GM21717 (cell line): ENCODE data around the gene BMP5.
"Not testable (repeated sequence)": the region's sequence is repeated elsewhere in the genome, so short reads cannot be mapped to it uniquely, and the experiment has no call there.

Experiments
- ATAC-seq: cut with Tn5 transposase; IDR thresholded peaks from one replicate; pipeline ENCODE4 v1.9.1; 2021; ENCODE audit warnings: mild to moderate bottlenecking, moderate library complexity; ENCODE audit not compliant: unreplicated experiment

The BMP5 gene

GRCh38 chr6:55875400-55875799, at the start of gene BMP5:
TSS of gene BMP5 (minus strand) at chr6:55875590. CDS start at chr6:55874865, 725 bp downstream.
- ATAC-seq: no peak

- no peak for ATAC-seq
These were observed 47.0 kb upstream of the BMP5 start for GRCh38 chr6:55922406-55922805.

- no peak for ATAC-seq
These were observed 44.4 kb upstream of the BMP5 start for GRCh38 chr6:55919716-55920308.

DNA sequence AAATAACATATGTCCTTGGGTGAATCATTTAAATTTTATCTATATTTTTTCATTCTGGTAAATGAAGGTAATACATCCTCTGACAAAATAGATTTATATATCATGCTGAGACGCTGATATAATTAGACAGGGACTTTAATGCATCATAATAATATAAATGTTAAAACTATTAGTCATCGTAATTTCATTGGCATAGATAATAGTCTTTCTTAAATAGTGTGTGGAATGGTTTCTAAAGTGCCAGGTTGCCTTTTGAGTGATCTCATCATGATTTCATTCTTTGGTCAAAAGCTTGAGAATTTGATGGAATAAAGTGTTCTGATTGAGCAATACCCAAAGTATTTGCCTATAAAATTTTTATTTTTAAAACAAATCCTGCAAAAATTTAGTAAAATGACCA, 43.2 kb upstream of the BMP5 start:
- ATAC-seq: no peak

DNA sequence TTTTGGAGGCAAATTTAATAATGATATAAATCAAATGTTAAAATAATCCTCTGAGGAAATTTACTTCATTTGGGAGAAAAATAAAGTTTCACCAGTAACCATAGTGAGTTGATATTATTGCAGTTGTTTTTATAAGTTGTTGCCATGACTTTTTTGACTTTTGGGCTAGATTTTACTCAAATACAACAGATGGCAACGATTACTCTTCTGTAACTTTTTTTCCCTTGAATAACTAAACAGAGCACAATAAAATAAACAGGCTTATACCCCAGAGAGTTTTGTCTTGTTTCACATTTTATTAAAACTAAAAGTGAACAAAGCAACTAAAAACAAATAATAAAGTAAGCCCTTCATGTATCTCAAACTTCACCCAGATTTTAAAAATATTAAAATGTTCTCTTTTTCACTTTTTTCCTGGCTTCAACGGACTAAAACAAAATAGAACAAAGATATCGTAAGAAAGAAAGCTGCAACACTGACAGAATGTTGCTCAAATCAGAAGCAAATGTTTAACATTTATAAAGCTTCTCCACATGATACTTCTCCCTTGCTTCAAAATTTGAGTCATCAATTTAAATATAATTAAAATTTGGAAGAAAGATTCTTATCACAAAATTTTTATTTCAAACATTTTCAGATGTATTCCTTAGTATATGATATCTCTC, 42.5 kb upstream of the BMP5 start:
- no peak for ATAC-seq

DNA sequence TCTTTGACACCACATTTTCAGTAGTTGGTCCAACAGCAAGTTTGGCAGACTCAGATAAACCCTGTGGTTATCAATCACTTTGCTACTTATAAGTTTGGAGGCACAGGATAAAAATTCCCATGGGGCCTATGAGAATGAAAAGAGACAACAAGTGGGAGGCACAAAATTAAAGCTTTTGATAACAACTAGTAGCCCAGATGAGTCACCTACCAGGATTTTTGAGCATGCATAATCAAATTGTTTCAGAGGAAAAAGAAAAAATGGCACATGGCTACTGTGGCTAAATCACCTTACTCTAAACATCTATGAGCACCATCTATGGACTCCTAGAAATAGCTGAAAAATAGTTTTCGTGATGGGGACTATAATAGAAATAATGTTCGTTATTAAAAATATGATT, 40.8 kb upstream of the BMP5 start:
- no peak for ATAC-seq

DNA sequence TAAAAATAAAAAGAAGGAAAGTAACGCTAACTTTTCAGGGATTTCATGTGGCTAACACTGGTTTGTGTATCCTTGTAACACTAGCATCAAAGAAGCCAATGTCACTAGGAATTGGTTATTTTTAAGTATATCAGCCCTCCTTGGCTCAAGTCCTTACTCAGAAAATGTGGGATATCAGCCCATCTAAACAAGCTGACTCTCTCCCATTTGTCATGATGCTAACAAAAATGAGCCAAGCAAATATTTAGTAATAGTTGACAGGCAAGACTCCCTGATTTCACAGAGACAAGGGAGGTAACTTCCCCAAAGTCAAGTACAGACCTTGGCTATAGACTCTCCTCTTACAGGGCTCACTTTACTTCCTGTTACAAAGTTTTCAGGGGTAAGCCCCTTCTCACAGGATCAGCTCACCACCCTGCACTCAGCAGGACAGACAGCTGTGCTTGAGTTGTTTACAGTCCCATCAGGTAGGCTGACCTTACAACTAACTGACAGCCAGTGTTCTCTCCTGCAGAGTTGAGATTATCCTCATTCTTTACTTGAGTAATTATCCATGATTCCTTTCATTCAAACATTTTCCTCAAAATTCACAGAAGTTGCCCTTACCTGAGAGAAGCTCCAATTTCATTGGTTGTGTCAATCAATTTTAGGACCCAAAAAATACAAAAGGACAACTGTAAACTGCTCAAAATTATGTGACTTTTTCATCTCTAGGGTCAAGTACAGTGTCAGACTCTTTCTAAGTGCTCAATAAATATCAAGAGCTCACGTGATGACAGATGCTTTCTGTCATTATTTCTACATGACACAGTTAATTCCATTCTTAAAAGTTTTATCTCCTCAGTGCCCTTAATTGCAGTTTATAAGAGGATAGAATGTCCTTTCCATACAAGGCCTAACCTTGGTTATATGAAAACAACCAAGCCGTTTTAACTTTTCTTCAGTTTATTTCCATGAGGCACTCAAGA, 38.1 kb upstream of the BMP5 start:
- ATAC-seq: no peak

- ATAC-seq: not testable (repeated sequence)
These were observed 35.1 kb upstream of the BMP5 start for GRCh38 chr6:55910466-55910865.

GRCh38 chr6:55909911-55910310, 34.5 kb upstream of the BMP5 start:
- not testable (repeated sequence) for ATAC-seq

- no peak for ATAC-seq
These were observed 27.4 kb upstream of the BMP5 start for GRCh38 chr6:55902796-55903195.

DNA sequence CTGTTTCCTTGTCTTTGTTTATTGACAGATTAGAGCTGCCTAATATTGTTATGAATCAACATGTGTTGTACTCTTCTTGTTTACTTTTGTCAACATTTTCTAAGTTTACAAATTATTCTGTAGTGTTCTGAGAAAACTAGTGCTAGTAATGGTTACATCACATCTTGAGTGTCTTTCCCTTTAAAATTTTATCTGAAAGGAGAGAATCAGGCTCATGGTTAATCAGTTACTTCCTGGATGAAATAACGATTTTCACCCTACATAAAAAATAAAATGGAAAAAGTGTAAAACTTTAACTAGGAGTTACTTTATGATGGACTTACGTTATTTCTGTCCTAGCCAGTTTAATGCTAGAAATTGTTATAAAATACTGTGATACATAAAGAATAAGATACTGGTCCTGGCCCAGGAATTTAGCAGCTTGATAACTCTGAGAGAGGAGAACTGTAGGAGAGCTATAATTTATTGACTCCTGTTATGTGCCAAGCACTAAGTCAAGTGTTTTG, 26.4 kb upstream of the BMP5 start:
- no peak for ATAC-seq

DNA sequence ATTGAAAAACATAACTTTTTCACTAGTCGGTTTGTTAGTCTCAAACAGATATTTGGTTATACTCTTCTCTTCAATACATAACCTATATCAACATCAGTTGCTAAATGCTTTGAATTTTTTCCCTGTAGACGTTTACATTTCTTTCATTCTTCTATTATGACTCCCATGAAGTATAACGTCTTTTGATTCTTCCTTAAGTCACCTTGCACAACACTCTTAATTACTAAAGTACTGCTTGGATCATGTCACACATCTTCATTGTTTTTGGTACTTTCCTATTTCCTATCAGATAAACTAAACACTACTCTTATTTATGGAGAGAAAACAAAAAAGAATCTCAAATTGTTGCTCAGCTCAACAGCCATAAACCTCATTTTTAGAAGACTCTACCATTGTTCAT, 23.0 kb upstream of the BMP5 start:
- ATAC-seq: no peak

DNA sequence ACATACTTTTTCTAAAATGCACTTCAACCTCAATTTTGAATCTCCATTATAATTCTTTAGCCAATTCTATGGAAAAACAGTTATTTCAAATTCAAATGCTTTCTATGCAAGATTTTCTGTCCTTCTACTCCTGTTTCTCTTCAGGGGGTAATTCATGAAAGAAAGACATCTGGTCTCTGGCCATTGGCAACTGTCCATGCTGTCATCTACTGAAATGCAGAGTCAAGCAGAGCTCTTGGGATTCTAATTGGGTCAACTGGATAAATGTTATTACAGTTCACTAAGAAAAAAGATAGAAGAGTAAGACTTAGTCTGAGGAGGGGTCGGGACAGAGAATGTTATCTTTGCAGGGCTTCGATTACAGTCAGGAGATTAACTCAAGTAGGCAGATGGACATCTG, 22.0 kb upstream of the BMP5 start:
- no peak for ATAC-seq

DNA sequence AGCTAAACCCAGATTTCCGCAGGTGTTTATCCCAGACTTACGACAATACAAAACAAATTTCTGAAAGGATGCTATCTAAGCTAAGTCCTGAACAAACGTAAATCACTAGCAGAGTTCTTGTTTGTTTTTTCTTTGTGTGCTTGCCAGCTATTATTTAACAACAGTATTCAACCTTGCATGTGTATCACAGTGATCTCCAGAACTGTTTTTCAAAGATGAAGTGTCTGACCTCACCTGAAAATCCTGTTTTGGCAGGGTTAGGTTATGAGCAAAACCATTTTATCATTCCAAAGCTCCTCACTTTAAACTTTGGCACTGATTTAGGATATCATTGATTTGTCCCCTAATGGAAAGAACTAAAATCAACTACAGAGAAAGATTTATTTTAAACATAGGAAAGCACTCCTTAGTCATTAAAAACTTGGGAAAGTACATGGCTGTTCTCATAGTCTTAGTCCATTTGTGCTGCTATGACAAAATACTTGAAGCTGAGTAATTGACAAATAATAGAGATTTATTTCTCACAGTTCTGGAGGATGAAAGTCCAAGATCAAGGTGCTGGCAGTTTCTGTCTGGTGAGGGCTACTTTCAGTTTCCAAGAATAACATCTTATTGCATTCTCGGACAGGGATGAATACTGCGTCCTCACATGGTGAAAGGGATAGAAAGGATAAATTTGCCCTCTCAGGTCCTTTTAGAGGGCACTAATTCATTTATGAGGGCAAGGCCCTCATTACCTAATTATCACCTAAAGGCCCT, 20.8 kb upstream of the BMP5 start:
- ATAC-seq: no peak

GRCh38 chr6:55892749-55893357, 17.5 kb upstream of the BMP5 start:
- no peak for ATAC-seq

DNA sequence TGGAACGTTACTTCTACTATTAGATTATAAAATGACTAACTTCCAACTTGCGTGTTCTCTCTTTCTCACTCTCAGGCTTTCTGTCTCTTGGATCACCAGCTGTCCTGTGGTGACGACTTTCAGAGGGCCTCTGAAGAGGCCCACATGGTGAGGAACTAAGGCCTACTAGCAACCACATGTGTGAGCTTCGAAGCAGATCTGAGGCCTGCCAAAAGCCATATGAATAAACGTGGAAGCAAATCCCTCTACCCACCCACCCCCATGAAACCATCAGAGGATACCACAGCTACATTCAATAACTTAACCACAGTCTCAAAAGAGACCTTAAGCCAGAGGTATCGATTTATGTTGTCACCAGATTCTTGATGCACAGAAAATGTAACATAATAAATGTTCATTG, 13.5 kb upstream of the BMP5 start:
- no peak for ATAC-seq

GRCh38 chr6:55886185-55886836, 10.9 kb upstream of the BMP5 start:
- no peak for ATAC-seq

GRCh38 chr6:55882718-55883569, 7.6 kb upstream of the BMP5 start:
- ATAC-seq: no peak

GRCh38 chr6:55877283-55877682, 1.9 kb upstream of the BMP5 start:
- ATAC-seq: no peak
